AG04449 (cell line): Measurements from ENCODE around the gene ARHGAP10.

Source experiments
- CTCF ChIA-PET: fragments of 350-600 bp; formaldehyde crosslinking; extraction: SDS; loops from one replicate; lab custom pipeline; 2021; ENCODE audit warnings: antibody characterized with exemption; lab: Yijun Ruan, JAX
- POLR2A ChIA-PET: fragments of 400-600, 350-600 bp; formaldehyde crosslinking; extraction: SDS; loops from one replicate; lab custom pipeline; 2020; ENCODE audit warnings: antibody characterized with exemption, inconsistent platforms; lab: Yijun Ruan, JAX
- DNase-seq: peaks from one replicate; pipeline ENCODE4 v3.0.0-alpha.2; 2010; ENCODE audit warnings: low read depth, low spot score
- H3K4me3 ChIP-seq: 2 replicates; pipeline ENCODE4 v1.5.1; 2011; ENCODE audit warnings: low read depth, mild to moderate bottlenecking, control low read depth, low read length
- CTCF ChIP-seq: IDR thresholded peaks from one replicate; pipeline ENCODE4 v1.5.1; 2011; ENCODE audit warnings: mild to moderate bottlenecking, moderate library complexity, low read length, control low read depth, inconsistent platforms; ENCODE audit not compliant: insufficient read depth; ENCODE audit errors: missing control alignments

ARHGAP10 gene

GRCh38 chr4:148007314-148007760 lies 275.4 kb downstream of the ARHGAP10 start:
- no peak for TF ChIP-seq CTCF
- no peak overlapping the region for H3K4me3 ChIP-seq
- ChIA-PET POLR2A (no interaction called here), CTCF (interaction anchor here (0.6 to 2.6 kb wide), 6 partner anchors 11 to 58 kb away, joined by 3 to 10 read pairs (median 4); no protein-coding TSS in a partner anchor)
- DNase-seq: peak; percentile 90

DNA sequence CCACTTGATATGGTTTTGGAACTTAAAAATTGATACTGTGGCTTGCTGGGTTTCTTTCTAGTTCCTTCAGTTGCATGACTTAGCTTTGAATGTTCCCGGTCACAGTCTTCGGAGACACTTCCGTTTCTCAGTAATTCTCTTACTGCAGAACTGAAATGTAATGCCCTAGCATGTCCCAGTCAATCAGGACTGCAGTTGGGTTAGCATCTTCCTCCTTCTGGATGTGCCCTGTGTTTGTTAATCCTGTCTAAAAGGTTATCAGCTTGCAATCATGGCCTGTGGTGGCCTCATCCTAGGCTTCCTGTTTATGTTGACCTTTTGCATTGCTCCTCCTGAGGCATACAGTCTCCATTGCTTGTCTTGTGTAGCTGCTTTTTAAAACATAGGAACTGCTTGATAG lies 275.9 kb downstream of the ARHGAP10 start:
- ChIA-PET POLR2A (no interaction called here), CTCF (interaction anchor here (0.8 to 2.6 kb wide), 5 partner anchors 11 to 57 kb away, joined by 3 to 10 read pairs (median 5); no protein-coding TSS in a partner anchor)
- TF ChIP-seq CTCF: no peak
- no peak for DNase-seq
- H3K4me3 ChIP-seq: no peak overlapping the region

DNA sequence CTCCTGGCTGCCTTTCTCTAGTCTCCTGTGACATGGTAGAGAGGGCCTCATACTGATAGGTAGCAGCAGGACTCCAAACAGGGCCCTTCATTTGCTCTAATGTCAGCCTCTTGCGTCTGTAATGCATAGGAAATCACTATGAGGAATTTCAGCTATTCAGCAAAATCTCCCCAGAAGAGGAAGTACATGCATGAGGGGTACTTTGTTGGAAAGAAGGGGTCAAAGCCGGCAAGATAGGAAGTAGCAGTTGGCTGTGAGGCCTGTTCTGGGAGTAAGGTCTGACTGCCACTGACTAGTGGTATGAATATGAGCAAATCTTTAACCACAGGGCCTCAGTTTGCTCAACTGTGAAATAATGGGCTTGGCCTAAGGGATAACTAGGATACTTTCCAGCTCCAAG lies 283.2 kb downstream of the ARHGAP10 start:
- no peak for TF ChIP-seq CTCF
- no peak overlapping the region for H3K4me3 ChIP-seq
- CTCF ChIA-PET: no interaction called here
- no peak for DNase-seq
- POLR2A ChIA-PET: no interaction called here

DNA sequence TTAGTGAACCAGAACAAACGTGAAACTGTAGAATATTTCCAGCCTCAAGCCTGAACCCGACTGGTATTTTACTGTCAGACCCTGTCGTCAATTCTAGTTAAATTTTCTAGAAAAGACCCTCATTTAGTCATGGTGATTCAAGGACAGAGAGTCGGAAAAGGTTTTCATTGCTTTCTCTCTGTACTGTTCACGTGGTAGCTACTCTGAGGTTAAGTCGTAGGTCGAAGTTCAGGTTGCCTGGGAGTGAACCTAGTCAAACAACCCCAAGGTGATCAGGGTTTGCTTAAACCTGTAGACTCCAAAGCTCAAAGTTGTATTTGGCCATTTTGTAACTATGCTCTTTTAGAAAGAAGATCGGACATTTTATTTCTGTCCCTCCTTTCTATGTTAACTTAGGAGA lies 283.6 kb downstream of the ARHGAP10 start:
- H3K4me3 ChIP-seq: no peak overlapping the region
- TF ChIP-seq CTCF: no peak
- POLR2A ChIA-PET: no interaction called here
- no peak for DNase-seq
- CTCF ChIA-PET: no interaction called here

DNA sequence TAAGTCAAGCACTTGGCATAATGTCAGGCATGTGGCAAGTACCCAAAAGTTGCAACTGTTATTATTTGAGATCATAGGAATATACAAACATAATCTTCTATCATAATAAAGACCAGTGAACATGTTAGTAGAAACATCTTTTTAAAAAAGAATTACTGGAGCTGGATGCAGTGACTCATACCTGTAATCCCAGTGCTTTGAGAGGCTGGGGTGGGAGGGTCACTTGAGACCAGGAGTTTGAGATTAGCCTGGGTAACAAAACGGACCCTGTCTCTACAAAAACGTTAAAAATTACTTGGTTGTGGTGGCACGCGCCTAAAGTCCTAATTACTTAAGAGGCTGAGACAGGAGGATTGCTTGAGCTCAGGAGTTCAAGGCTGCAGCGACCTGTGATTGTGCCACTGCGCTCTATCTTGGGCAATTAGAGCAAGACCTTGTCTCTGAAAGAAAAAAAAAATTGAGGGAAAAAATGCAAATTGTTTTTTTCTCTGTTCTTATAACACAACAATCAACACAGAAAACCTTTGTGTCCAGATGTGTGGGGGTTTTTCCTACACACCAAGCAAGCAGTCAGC lies 284.3 kb downstream of the ARHGAP10 start:
- DNase-seq: no peak
- no peak for TF ChIP-seq CTCF
- POLR2A ChIA-PET: no interaction called here
- CTCF ChIA-PET: no interaction called here
- no peak overlapping the region for H3K4me3 ChIP-seq

GRCh38 chr4:148017801-148018200 lies 285.9 kb downstream of the ARHGAP10 start:
- no peak overlapping the region for H3K4me3 ChIP-seq
- no peak for DNase-seq
- ChIA-PET CTCF (no interaction called here), POLR2A (no interaction called here)
- TF ChIP-seq CTCF: no peak
